RWPE2 (cell line): ENCODE measurements around the gene PI4KA.

Source experiments
- ATAC-seq: fragments of 200-7000 bp; cut with Tn5 transposase; 3 replicates; pipeline ENCODE4 v1.9.1; 2021; ENCODE audit warnings: low read depth
- DNase-seq: peaks from one replicate; pipeline ENCODE4 v3.0.0-alpha.2; 2020; ENCODE audit warnings: low spot score
- H3K27ac ChIP-seq: fragments of 450-650 bp; 2 replicates; pipeline ENCODE4 v1.5.1; 2017; ENCODE audit warnings: mild to moderate bottlenecking; ENCODE audit not compliant: poor library complexity, severe bottlenecking
- H3K27me3 ChIP-seq: fragments of 250-450 bp; sonication (Bioruptor Pico); 2 replicates; pipeline ENCODE4 v1.5.1; 2021; ENCODE audit warnings: mild to moderate bottlenecking, moderate library complexity; ENCODE audit not compliant: insufficient read depth, poor library complexity, severe bottlenecking
- H3K36me3 ChIP-seq: fragments of 250-450 bp; sonication (Bioruptor Pico); 2 replicates; pipeline ENCODE4 v1.5.1; 2020; ENCODE audit warnings: low read depth, mild to moderate bottlenecking, moderate library complexity
- H3K4me1 ChIP-seq: fragments of 250-450 bp; sonication (Bioruptor Pico); 2 replicates; pipeline ENCODE4 v1.5.1; 2021; ENCODE audit warnings: mild to moderate bottlenecking, moderate library complexity; ENCODE audit not compliant: insufficient read depth, poor library complexity, severe bottlenecking
- H3K4me3 ChIP-seq: fragments of 250-450 bp; sonication (Bioruptor Pico); 2 replicates; pipeline ENCODE4 v1.5.1; 2021; ENCODE audit warnings: mild to moderate bottlenecking, moderate library complexity; ENCODE audit not compliant: severe bottlenecking
- H3K9me3 ChIP-seq: fragments of 250-450 bp; sonication (Bioruptor Pico); 2 replicates; pipeline ENCODE4 v1.5.1; 2021; ENCODE audit warnings: mild to moderate bottlenecking, moderate library complexity; ENCODE audit not compliant: severe bottlenecking
- TF ChIP-seq, protein P1 (sequence below): fragments of 450-650 bp; IDR thresholded peaks from one replicate; pipeline ENCODE4 v1.5.1; 2017; ENCODE audit warnings: mild to moderate bottlenecking, moderate library complexity; ENCODE audit not compliant: poor library complexity, severe bottlenecking

Gene PI4KA

DNA sequence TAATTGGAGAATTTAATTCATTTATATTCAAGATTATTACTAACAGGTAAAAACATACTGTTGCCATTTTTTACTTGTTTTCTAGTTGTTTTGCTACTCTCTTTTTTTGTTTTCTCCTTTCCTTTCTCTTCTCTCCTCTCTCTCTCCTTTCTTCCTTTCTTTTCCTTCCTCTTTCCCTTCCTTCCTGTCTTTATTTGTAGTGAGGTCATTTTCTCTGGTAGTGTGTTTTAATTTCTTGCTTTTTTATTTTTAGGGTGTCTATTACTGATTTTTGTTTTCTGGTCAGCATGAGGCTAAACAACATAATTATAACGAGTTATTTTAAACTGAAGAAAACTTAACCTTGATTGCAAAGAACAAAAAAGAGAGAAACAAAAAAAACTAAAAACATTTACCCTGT, 197.1 kb downstream of the PI4KA start:
- Histone ChIP-seq H3K27me3 (peaks cover 28% of the 10 kb centered on the region), H3K4me1 (no peaks in the 10 kb centered on the region), H3K4me3 (no peak overlapping the region), H3K36me3 (no peaks in the 10 kb centered on the region), H3K9me3 (no peaks in the 10 kb centered on the region), H3K27ac (no peak overlapping the region)
- TF ChIP-seq, protein P1, sequence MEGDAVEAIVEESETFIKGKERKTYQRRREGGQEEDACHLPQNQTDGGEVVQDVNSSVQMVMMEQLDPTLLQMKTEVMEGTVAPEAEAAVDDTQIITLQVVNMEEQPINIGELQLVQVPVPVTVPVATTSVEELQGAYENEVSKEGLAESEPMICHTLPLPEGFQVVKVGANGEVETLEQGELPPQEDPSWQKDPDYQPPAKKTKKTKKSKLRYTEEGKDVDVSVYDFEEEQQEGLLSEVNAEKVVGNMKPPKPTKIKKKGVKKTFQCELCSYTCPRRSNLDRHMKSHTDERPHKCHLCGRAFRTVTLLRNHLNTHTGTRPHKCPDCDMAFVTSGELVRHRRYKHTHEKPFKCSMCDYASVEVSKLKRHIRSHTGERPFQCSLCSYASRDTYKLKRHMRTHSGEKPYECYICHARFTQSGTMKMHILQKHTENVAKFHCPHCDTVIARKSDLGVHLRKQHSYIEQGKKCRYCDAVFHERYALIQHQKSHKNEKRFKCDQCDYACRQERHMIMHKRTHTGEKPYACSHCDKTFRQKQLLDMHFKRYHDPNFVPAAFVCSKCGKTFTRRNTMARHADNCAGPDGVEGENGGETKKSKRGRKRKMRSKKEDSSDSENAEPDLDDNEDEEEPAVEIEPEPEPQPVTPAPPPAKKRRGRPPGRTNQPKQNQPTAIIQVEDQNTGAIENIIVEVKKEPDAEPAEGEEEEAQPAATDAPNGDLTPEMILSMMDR: no peak
- no peak for ATAC-seq
- no peak for DNase-seq

DNA sequence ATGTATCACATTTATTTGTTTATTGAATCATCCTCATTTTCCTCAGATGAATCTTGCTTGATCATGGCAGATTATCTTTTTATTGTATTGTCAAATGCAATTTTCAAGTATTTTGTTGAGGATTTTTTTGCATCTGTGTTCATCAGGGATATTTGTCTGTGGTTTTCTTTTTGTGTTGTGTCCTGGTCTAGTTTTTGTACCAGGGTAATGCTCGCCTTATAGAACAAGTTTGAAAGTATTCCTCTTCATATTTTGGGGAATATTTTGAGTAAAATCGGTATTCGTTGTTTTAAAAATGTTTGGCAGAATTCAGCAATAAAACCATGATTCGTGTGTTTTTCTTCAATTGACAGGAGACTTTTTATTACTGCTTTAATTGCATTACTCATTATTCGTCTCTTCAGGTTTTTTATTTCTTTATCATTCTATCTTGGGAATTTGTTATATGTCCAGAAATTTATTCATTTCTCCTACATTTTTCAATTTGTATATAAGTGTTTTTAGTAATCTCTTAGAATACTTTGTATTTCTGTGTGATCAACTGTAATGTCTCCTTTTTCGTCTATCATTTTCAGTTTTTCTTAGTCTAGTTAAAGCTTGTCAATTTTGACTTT, 198.1 kb downstream of the PI4KA start:
- H3K4me3 ChIP-seq: no peak overlapping the region
- DNase-seq (no peak), ATAC-seq (no peak)
- no peaks in the 10 kb centered on the region for H3K36me3 ChIP-seq
- H3K4me1 ChIP-seq: no peaks in the 10 kb centered on the region
- TF ChIP-seq, protein P1: no peak
- no peak overlapping the region for H3K27ac ChIP-seq
- H3K27me3 ChIP-seq: peaks cover 28% of the 10 kb centered on the region
- H3K9me3 ChIP-seq: no peaks in the 10 kb centered on the region

DNA sequence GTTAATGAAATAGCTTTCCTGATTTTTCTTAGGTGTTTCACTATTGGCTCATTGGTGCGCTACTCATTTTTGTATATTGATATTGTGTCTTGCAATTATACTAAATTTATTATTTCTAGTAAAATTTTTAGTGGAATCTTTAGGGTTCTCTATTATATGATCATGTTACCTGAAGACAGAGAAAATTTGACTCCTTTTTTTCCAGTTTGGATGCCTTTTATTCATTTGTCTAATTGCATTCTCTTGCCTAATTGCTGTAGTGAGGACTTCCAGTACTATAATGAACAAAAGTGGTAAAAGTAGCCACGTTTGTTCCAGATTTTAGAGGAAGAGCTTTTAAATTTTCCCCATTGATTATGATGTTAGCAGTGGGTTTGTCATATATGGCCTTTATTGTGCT, 198.7 kb downstream of the PI4KA start:
- Histone ChIP-seq H3K27ac (no peak overlapping the region), H3K27me3 (peaks cover 28% of the 10 kb centered on the region), H3K36me3 (no peaks in the 10 kb centered on the region), H3K4me1 (no peaks in the 10 kb centered on the region), H3K4me3 (no peak overlapping the region), H3K9me3 (no peaks in the 10 kb centered on the region)
- no peak for DNase-seq
- no peak for ATAC-seq
- TF ChIP-seq, protein P1: no peak

DNA sequence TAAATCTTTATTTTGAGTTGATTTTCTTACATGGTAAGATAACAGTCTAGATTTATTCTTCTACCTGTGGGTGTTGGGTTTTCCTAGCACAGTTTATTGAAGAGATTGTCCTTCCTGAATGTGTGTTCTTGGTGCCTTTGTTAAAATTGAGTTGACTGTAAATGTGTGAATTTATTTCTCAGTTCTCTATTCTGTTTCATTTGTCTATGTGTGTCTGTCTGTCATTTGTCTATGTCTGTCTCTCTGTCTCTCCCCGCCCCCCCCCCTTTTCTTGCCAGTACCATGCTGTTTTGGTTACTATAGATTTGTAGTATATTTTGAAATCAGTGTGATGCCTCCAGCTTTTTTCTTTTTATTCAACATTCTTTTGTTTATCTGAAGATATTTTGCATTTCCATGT, 199.4 kb downstream of the PI4KA start:
- ATAC-seq (no peak), DNase-seq (no peak)
- Histone ChIP-seq H3K27me3 (peaks cover 28% of the 10 kb centered on the region), H3K4me3 (no peak overlapping the region), H3K27ac (no peak overlapping the region), H3K9me3 (no peaks in the 10 kb centered on the region), H3K36me3 (no peaks in the 10 kb centered on the region), H3K4me1 (no peaks in the 10 kb centered on the region)
- TF ChIP-seq, protein P1: no peak

DNA sequence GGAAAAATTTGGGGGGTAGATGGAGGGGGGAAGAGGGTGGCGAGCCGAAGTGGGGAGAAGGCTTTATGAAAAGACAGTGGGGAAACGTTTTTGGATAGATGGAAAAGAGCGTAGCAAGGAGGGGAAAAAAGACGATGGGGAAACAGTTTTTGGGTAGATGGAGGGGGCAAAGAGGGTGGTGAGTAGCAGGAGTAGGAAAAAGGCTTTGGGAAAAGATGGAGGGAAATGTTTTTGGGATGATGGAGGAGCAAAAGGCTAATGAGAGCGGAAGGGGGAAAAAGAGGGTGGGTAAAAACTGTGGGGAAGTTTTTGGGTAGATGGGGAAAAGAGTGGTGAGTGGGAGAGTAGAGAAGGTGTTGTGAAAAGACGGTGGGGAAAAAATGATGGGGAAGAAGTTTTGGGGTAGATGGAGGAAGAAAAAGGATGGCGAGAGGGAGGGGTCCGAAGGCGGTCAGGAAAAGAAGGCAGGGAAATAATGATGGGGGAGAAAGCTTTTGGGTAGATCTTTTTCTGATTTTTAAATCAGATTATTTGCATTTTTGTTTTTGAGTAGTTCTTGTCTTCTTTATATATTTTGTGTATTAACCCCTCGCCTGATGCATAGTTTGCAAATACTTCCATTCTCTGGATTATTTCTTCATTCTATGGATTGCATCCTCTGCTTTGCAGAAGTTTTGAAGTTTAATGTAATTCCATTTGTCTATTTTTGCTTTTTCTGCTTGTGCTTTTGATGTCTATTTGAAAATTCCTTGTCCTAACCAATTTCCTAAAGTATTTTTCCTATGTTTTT, 200.0 kb downstream of the PI4KA start:
- Histone ChIP-seq H3K27me3 (peaks cover 28% of the 10 kb centered on the region), H3K4me3 (no peak overlapping the region), H3K9me3 (no peaks in the 10 kb centered on the region), H3K4me1 (no peaks in the 10 kb centered on the region), H3K27ac (no peak overlapping the region), H3K36me3 (no peaks in the 10 kb centered on the region)
- TF ChIP-seq, protein P1: no peak
- DNase-seq (no peak), ATAC-seq (no peak)
